Nucleus accumbens (tissue), 56 donors: ENCODE data around the gene WDR91.
A peak's percentile ranks its signal among the peaks of the same experiment; 100 is the strongest.

Experiments used
- DNase-seq, 56 donors: peaks; one replicate each; lab custom pipeline; 2025; lab: John Stamatoyannopoulos, UW

The WDR91 gene

GRCh38 chr7:135211179-135211945 is at the start of gene WDR91:
TSS of gene WDR91 (minus strand) at chr7:135211526. CDS start at chr7:135211502, 24 bp downstream.
- DNase-seq, result peak; percentile 69 to 98 (median 94)

GRCh38 chr7:135260470-135260869 is 49.1 kb upstream of the WDR91 start:
- no peak for DNase-seq

- no peak for DNase-seq
Measured at GRCh38 chr7:135259702-135260101, 48.4 kb upstream of the WDR91 start.

GRCh38 chr7:135258585-135258984 is 47.3 kb upstream of the WDR91 start:
- no peak for DNase-seq

GRCh38 chr7:135257790-135258189 is 46.5 kb upstream of the WDR91 start:
- no peak for DNase-seq

- peak; percentile 37 to 88 (median 75) for DNase-seq
Measured at GRCh38 chr7:135253851-135254771, 42.8 kb upstream of the WDR91 start.

GRCh38 chr7:135251496-135252391 is 40.4 kb upstream of the WDR91 start:
- no peak for DNase-seq

GRCh38 chr7:135248546-135248945 is 37.2 kb upstream of the WDR91 start:
- DNase-seq, result no peak

GRCh38 chr7:135247746-135248471 is 36.6 kb upstream of the WDR91 start:
- no peak for DNase-seq

GRCh38 chr7:135246191-135246825 is 35.0 kb upstream of the WDR91 start:
- DNase-seq, result no peak

- DNase-seq, result no peak
Measured at GRCh38 chr7:135245226-135246190, 34.2 kb upstream of the WDR91 start.

GRCh38 chr7:135242096-135242684 is 30.9 kb upstream of the WDR91 start:
- peak in 3 of 56 donors; percentile 11 to 19 (median 13) for DNase-seq

GRCh38 chr7:135240441-135240840 is 29.1 kb upstream of the WDR91 start:
- peak in 4 of 56 donors; percentile 10 to 33 (median 20) for DNase-seq

GRCh38 chr7:135239263-135239662 is 27.9 kb upstream of the WDR91 start:
- no peak for DNase-seq

GRCh38 chr7:135238112-135238744 is 26.9 kb upstream of the WDR91 start:
- DNase-seq, result no peak

GRCh38 chr7:135236727-135237126 is 25.4 kb upstream of the WDR91 start:
- DNase-seq, result no peak

- no peak for DNase-seq
Measured at GRCh38 chr7:135235841-135236240, 24.5 kb upstream of the WDR91 start.
